ENCODE results near the gene MEX3D. TPM values are rescaled to one million over a fixed set of nuclear protein-coding genes. Genes with fewer than 3 reads are reported as not detected.

Gene MEX3D
- total and polyA plus RNA-seq, 2 experiments from 2014 or later: 12.4 to 94.9 TPM

DNA sequence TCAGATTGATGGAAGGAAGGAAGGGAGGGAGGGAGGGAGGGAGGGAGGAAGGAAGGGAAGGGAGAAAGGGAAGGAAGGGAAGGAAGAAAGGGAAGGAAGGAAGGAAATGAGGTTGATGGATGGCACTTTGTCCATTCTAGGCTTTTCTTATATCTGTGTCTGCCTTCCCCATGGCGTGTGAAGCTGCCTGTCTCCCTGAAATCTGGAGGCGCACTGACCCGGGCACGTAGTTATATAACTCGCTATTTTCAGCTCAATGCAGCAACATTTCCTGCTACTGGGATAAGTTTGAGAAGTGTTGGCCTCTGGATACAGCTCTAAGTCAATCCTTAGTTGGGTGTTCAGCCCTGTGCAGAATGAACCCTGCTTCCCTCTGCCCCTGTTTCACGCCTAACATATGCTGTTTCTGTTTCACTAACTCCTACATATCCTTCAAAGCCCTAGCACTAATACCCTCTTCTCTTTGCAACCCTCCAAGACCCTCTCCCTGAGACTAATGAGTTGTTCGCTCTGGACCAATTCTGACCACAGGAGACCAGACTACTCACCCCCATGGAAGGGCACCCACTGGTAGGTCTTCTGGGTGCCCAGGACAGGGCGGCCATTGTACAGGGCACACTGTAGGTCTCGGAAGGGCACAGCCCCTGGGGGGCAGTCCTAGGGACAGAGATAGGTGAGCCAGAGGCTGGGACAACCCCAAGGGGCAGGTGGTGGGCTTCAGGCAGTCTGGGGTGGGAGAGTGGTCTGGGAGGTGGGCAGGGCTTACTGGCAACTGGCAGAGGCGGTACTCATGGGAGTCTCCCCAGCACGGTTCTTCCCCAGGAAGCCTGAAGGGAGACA lies 58.3 kb downstream of the MEX3D start:
- no peaks in the 10 kb centered on the region for H4K20me1 ChIP-seq (replicated peaks; ENCODE audit: insufficient read depth)
- no peak for ATAC-seq
- peaks cover 8% of the 10 kb centered on the region; the same call in 1 of the 2 replicates for H3K27me3 ChIP-seq (ENCODE audit: insufficient read depth)
- H3K36me3 Mint-ChIP-seq (ENCODE audit: low read depth): no peaks in the 10 kb centered on the region
- H3K4me1 Mint-ChIP-seq: no peaks in the 10 kb centered on the region; the same call in 2 of the 3 replicates
- H3K9me2 ChIP-seq (ENCODE audit: insufficient read depth): no peaks in the 10 kb centered on the region
- H3K27ac Mint-ChIP-seq: no peak overlapping the region
- no peaks in the 10 kb centered on the region for H3K36me3 ChIP-seq (ENCODE audit: insufficient read depth)
- no peak overlapping the region for H2AFZ ChIP-seq
- H3K27me3 Mint-ChIP-seq (ENCODE audit: insufficient read depth, low read depth, poor library complexity): peaks cover 31% of the 10 kb centered on the region
- no peak overlapping the region for H3K27ac ChIP-seq (ENCODE audit: low read depth)
- peaks cover 8% of the 10 kb centered on the region; the same call in 2 of the 3 replicates for H3K9me3 Mint-ChIP-seq
- no peak overlapping the region for H3K4me3 ChIP-seq
- H3F3A ChIP-seq (replicated peaks; ENCODE audit: low read depth): peaks cover 9% of the 10 kb centered on the region; the same call in 1 of the 2 replicates
- DNase-seq (ENCODE audit: low spot score): no peak
- no peaks in the 10 kb centered on the region for H3K4me1 ChIP-seq (ENCODE audit: insufficient read depth)
- TF ChIP-seq NANOG (IDR thresholded peaks at IDR 0.05; ENCODE audit: borderline replicate concordance) (no peak), JUNB (IDR thresholded peaks at IDR 0.05; ENCODE audit: unreplicated experiment) (no peak), POLR2AphosphoS5 (IDR thresholded peaks at IDR 0.05; ENCODE audit: low read depth) (no peak), CREB1 (CRISPR knock-in tag; IDR thresholded peaks at IDR 0.05; ENCODE audit: low read depth) (no peak), ZNF331 (CRISPR knock-in tag; IDR thresholded peaks at IDR 0.05; ENCODE audit: low read depth) (no peak), EZH2phosphoT487 (IDR thresholded peaks at IDR 0.05; ENCODE audit: unreplicated experiment) (no peak), STAT1 (IDR thresholded peaks at IDR 0.05; ENCODE audit: unreplicated experiment) (no peak), EZH2 (IDR thresholded peaks at IDR 0.05; ENCODE audit: low read depth, unreplicated experiment) (no peak)
- TF ChIP-seq, protein P1, sequence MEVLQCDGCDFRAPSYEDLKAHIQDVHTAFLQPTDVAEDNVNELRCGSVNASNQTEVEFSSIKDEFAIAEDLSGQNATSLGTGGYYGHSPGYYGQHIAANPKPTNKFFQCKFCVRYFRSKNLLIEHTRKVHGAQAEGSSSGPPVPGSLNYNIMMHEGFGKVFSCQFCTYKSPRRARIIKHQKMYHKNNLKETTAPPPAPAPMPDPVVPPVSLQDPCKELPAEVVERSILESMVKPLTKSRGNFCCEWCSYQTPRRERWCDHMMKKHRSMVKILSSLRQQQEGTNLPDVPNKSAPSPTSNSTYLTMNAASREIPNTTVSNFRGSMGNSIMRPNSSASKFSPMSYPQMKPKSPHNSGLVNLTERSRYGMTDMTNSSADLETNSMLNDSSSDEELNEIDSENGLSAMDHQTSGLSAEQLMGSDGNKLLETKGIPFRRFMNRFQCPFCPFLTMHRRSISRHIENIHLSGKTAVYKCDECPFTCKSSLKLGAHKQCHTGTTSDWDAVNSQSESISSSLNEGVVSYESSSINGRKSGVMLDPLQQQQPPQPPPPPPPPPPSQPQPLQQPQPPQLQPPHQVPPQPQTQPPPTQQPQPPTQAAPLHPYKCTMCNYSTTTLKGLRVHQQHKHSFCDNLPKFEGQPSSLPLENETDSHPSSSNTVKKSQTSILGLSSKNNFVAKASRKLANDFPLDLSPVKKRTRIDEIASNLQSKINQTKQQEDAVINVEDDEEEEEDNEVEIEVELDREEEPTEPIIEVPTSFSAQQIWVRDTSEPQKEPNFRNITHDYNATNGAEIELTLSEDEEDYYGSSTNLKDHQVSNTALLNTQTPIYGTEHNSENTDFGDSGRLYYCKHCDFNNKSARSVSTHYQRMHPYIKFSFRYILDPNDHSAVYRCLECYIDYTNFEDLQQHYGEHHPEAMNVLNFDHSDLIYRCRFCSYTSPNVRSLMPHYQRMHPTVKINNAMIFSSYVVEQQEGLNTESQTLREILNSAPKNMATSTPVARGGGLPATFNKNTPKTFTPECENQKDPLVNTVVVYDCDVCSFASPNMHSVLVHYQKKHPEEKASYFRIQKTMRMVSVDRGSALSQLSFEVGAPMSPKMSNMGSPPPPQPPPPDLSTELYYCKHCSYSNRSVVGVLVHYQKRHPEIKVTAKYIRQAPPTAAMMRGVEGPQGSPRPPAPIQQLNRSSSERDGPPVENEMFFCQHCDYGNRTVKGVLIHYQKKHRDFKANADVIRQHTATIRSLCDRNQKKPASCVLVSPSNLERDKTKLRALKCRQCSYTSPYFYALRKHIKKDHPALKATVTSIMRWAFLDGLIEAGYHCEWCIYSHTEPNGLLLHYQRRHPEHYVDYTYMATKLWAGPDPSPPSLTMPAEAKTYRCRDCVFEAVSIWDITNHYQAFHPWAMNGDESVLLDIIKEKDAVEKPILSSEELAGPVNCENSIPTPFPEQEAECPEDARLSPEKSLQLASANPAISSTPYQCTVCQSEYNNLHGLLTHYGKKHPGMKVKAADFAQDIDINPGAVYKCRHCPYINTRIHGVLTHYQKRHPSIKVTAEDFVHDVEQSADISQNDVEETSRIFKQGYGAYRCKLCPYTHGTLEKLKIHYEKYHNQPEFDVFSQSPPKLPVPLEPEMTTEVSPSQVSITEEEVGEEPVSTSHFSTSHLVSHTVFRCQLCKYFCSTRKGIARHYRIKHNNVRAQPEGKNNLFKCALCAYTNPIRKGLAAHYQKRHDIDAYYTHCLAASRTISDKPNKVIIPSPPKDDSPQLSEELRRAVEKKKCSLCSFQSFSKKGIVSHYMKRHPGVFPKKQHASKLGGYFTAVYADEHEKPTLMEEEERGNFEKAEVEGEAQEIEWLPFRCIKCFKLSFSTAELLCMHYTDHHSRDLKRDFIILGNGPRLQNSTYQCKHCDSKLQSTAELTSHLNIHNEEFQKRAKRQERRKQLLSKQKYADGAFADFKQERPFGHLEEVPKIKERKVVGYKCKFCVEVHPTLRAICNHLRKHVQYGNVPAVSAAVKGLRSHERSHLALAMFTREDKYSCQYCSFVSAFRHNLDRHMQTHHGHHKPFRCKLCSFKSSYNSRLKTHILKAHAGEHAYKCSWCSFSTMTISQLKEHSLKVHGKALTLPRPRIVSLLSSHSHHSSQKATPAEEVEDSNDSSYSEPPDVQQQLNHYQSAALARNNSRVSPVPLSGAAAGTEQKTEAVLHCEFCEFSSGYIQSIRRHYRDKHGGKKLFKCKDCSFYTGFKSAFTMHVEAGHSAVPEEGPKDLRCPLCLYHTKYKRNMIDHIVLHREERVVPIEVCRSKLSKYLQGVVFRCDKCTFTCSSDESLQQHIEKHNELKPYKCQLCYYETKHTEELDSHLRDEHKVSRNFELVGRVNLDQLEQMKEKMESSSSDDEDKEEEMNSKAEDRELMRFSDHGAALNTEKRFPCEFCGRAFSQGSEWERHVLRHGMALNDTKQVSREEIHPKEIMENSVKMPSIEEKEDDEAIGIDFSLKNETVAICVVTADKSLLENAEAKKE (CRISPR knock-in tag; IDR thresholded peaks at IDR 0.05): no peak
- TF ChIP-seq, protein P2, sequence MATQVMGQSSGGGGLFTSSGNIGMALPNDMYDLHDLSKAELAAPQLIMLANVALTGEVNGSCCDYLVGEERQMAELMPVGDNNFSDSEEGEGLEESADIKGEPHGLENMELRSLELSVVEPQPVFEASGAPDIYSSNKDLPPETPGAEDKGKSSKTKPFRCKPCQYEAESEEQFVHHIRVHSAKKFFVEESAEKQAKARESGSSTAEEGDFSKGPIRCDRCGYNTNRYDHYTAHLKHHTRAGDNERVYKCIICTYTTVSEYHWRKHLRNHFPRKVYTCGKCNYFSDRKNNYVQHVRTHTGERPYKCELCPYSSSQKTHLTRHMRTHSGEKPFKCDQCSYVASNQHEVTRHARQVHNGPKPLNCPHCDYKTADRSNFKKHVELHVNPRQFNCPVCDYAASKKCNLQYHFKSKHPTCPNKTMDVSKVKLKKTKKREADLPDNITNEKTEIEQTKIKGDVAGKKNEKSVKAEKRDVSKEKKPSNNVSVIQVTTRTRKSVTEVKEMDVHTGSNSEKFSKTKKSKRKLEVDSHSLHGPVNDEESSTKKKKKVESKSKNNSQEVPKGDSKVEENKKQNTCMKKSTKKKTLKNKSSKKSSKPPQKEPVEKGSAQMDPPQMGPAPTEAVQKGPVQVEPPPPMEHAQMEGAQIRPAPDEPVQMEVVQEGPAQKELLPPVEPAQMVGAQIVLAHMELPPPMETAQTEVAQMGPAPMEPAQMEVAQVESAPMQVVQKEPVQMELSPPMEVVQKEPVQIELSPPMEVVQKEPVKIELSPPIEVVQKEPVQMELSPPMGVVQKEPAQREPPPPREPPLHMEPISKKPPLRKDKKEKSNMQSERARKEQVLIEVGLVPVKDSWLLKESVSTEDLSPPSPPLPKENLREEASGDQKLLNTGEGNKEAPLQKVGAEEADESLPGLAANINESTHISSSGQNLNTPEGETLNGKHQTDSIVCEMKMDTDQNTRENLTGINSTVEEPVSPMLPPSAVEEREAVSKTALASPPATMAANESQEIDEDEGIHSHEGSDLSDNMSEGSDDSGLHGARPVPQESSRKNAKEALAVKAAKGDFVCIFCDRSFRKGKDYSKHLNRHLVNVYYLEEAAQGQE (IDR thresholded peaks at IDR 0.05; ENCODE audit: unreplicated experiment): no peak
- TF ChIP-seq, protein P3, sequence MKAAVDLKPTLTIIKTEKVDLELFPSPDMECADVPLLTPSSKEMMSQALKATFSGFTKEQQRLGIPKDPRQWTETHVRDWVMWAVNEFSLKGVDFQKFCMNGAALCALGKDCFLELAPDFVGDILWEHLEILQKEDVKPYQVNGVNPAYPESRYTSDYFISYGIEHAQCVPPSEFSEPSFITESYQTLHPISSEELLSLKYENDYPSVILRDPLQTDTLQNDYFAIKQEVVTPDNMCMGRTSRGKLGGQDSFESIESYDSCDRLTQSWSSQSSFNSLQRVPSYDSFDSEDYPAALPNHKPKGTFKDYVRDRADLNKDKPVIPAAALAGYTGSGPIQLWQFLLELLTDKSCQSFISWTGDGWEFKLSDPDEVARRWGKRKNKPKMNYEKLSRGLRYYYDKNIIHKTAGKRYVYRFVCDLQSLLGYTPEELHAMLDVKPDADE (IDR thresholded peaks at IDR 0.05): no peak
- no peak overlapping the region; the same call in 2 of the 3 replicates for H3K4me3 Mint-ChIP-seq
- H3K79me2 ChIP-seq (replicated peaks; ENCODE audit: insufficient read depth): no peaks in the 10 kb centered on the region
- H3K4me2 ChIP-seq: no peak overlapping the region
